MM.1S (cell line): ENCODE results near the gene C3orf70.

ENCODE experiments used
- DNase-seq: peaks from one replicate; pipeline ENCODE4 v3.0.0-alpha.2; 2015
- H2AFZ ChIP-seq: fragments of 300-600 bp; sonication (generic); 2 replicates; pipeline ENCODE4 v1.6.0; 2016; ENCODE audit warnings: antibody characterized with exemption, low read length
- H3F3A ChIP-seq: fragments of 300-600 bp; sonication (generic); 2 replicates; pipeline ENCODE4 v1.6.1; 2016; ENCODE audit warnings: mild to moderate bottlenecking, antibody characterized with exemption, low read length, moderate library complexity, mixed read lengths; ENCODE audit not compliant: insufficient read depth
- H3K27ac ChIP-seq: fragments of 300-600 bp; sonication (generic); 2 replicates; pipeline ENCODE4 v1.5.1; 2016; ENCODE audit warnings: mild to moderate bottlenecking, low read length
- H3K27me3 ChIP-seq: fragments of 300-600 bp; sonication (generic); replicated peaks from 2 replicates; pipeline ENCODE4 v1.6.0; 2016; ENCODE audit warnings: low read length; ENCODE audit not compliant: insufficient read depth
- H3K36me3 ChIP-seq: fragments of 300-600 bp; sonication (generic); replicated peaks from 2 replicates; pipeline ENCODE4 v1.6.1; 2016; ENCODE audit warnings: mild to moderate bottlenecking, low read length, mixed read lengths; ENCODE audit not compliant: insufficient read depth
- H3K4me1 ChIP-seq: fragments of 300-600 bp; sonication (generic); 2 replicates; pipeline ENCODE4 v1.6.1; 2016; ENCODE audit warnings: low read length, mixed read lengths
- H3K4me2 ChIP-seq: fragments of 300-600 bp; sonication (generic); 2 replicates; pipeline ENCODE4 v1.6.0; 2016; ENCODE audit warnings: low read depth, low read length
- H3K4me3 ChIP-seq: fragments of 300-600 bp; sonication (generic); 2 replicates; pipeline ENCODE4 v1.5.1; 2016; ENCODE audit warnings: low read length, mixed read lengths
- H3K79me2 ChIP-seq: fragments of 300-600 bp; sonication (generic); 2 replicates; pipeline ENCODE4 v1.6.1; 2016; ENCODE audit warnings: mixed run types, low read length, mixed read lengths
- H3K9ac ChIP-seq: fragments of 300-600 bp; sonication (generic); 2 replicates; pipeline ENCODE4 v1.6.1; 2016; ENCODE audit warnings: low read length, mixed read lengths
- H3K9me2 ChIP-seq: fragments of 300-600 bp; sonication (generic); replicated peaks from 2 replicates; pipeline ENCODE4 v1.6.1; 2016; ENCODE audit warnings: mild to moderate bottlenecking, low read length, mixed read lengths; ENCODE audit not compliant: insufficient read depth
- H3K9me3 ChIP-seq: fragments of 300-600 bp; sonication (generic); replicated peaks from 2 replicates; pipeline ENCODE4 v1.6.1; 2016; ENCODE audit warnings: mild to moderate bottlenecking, low read length, mixed read lengths; ENCODE audit not compliant: insufficient read depth
- H4K20me1 ChIP-seq: fragments of 300-600 bp; sonication (generic); 2 replicates; pipeline ENCODE4 v1.6.1; 2016; ENCODE audit warnings: mild to moderate bottlenecking, low read length, moderate library complexity, mixed read lengths; ENCODE audit not compliant: insufficient read depth
- EZH2 ChIP-seq: fragments of 300-600 bp; sonication (generic); optimal IDR thresholded peaks from 2 replicates; pipeline ENCODE3; 2017; ENCODE audit warnings: low read depth, mild to moderate bottlenecking, antibody characterized with exemption, low read length, mixed read lengths
- EZH2phosphoT487 ChIP-seq: fragments of 300-600 bp; sonication (generic); IDR thresholded peaks from 2 replicates; pipeline ENCODE4 v1.6.1; 2018; ENCODE audit warnings: antibody characterized with exemption, low read length
- TF ChIP-seq, protein P1 (sequence below): fragments of 300-600 bp; sonication (generic); IDR thresholded peaks from 2 replicates; pipeline ENCODE4 v1.5.1; 2016; ENCODE audit warnings: antibody characterized with exemption, low read length, mixed read lengths

C3orf70 gene

DNA sequence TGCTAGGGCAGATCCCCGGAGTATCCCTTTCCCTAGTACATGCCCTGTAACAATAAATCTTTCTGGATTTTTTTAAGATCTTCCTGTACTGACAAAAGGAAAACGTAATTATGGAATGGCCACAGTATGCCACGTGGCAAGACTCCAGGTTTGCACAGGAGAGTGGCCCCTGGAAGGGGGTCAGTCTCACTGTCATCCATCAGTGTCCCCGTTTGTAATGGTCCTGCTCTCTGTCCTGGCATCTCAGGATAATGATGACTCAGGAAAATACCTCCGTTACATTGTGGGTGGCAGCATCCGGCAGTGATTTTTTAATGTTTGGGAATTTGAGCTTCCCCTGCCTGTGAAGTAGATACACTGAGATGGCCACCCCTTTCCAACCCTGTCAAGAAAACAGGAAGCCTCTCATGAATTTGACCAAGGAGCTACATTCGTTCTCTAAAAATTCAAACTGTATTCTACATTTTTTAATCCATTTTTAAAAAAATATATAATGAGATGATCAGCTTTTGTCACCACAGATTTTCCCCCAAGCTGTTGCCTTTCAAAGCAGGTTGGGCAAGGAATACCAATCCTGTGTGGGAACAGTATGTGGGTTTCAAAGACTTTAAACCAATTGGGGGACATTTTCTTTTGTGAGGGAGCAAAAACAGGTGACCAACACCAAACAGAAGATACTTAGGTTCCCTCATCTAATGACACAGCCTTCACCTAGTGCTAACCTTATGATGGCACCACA, 110.4 kb downstream of the C3orf70 start:
- H3K79me2 ChIP-seq, result no peaks in the 10 kb centered on the region
- no peak overlapping the region for H3K4me3 ChIP-seq
- no peak overlapping the region for H3K4me2 ChIP-seq
- no peaks in the 10 kb centered on the region for H3K36me3 ChIP-seq
- H3K27ac ChIP-seq, result no peak overlapping the region
- H3K9me2 ChIP-seq, result no peaks in the 10 kb centered on the region
- no peaks in the 10 kb centered on the region for H4K20me1 ChIP-seq
- no peaks in the 10 kb centered on the region for H3K9me3 ChIP-seq
- no peaks in the 10 kb centered on the region for H3K4me1 ChIP-seq
- no peaks in the 10 kb centered on the region for H3F3A ChIP-seq
- no peak overlapping the region for H3K9ac ChIP-seq
- no peak overlapping the region for H2AFZ ChIP-seq
- H3K27me3 ChIP-seq, result no peaks in the 10 kb centered on the region
- TF ChIP-seq, protein P1, sequence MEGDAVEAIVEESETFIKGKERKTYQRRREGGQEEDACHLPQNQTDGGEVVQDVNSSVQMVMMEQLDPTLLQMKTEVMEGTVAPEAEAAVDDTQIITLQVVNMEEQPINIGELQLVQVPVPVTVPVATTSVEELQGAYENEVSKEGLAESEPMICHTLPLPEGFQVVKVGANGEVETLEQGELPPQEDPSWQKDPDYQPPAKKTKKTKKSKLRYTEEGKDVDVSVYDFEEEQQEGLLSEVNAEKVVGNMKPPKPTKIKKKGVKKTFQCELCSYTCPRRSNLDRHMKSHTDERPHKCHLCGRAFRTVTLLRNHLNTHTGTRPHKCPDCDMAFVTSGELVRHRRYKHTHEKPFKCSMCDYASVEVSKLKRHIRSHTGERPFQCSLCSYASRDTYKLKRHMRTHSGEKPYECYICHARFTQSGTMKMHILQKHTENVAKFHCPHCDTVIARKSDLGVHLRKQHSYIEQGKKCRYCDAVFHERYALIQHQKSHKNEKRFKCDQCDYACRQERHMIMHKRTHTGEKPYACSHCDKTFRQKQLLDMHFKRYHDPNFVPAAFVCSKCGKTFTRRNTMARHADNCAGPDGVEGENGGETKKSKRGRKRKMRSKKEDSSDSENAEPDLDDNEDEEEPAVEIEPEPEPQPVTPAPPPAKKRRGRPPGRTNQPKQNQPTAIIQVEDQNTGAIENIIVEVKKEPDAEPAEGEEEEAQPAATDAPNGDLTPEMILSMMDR, result no peak
- TF ChIP-seq EZH2phosphoT487, result no peak
- TF ChIP-seq EZH2, result no peak
- DNase-seq, result no peak

DNA sequence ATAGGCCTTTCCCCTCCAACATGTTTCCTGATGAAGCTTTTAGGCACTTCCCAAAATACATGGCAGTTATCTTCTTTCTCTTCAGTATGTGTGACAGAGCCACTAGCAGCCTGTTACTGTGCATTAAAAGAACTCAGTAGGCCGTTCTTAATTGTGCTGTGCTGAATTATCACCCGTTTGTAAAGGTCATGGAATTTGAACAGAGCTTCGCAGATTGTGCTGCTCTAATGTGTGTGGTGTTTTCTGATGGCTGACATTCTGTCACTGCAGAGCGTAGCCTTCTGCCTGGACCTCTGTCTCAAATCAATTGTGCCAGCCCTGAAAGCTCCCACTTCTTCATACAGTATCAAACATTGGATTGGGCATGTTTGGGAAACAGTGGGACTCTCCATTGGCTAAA, 111.3 kb downstream of the C3orf70 start:
- Histone ChIP-seq H3K9ac (no peak overlapping the region), H4K20me1 (no peaks in the 10 kb centered on the region), H3K4me1 (no peaks in the 10 kb centered on the region), H3K4me3 (no peak overlapping the region), H3K9me2 (no peaks in the 10 kb centered on the region), H2AFZ (no peak overlapping the region), H3K36me3 (no peaks in the 10 kb centered on the region), H3F3A (no peaks in the 10 kb centered on the region), H3K79me2 (no peaks in the 10 kb centered on the region), H3K27ac (no peak overlapping the region), H3K27me3 (no peaks in the 10 kb centered on the region), H3K9me3 (no peaks in the 10 kb centered on the region; the same call in 1 of the 2 replicates), H3K4me2 (no peak overlapping the region)
- DNase-seq, result no peak
- TF ChIP-seq, protein P1, result no peak
- no peak for TF ChIP-seq EZH2phosphoT487
- TF ChIP-seq EZH2, result no peak

DNA sequence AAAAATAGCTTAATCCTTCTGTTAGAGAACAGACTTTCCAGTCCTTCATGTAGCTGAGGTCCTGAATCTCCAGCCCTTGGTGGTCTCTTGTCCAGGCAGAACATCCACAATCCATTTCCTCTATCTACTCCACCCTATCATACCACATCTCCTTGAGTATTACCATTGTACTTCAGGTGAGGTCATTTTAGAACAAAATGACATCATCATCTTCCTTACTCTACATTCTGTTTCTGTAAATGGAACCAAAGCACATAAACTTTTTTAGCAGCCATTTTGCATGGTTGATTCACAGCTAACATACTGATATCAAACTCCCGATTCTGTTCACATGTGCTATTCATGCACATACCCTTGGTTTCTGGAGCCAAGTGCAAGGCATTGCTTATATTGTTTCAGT, 112.4 kb downstream of the C3orf70 start:
- no peaks in the 10 kb centered on the region for H3K79me2 ChIP-seq
- H4K20me1 ChIP-seq, result no peaks in the 10 kb centered on the region
- H3K4me2 ChIP-seq, result no peak overlapping the region
- no peaks in the 10 kb centered on the region for H3K4me1 ChIP-seq
- H3K27ac ChIP-seq, result no peak overlapping the region
- no peak for DNase-seq
- no peaks in the 10 kb centered on the region for H3K36me3 ChIP-seq
- H3K9me3 ChIP-seq, result no peaks in the 10 kb centered on the region; the same call in 1 of the 2 replicates
- no peak for TF ChIP-seq EZH2phosphoT487
- TF ChIP-seq EZH2, result no peak
- TF ChIP-seq, protein P1, result no peak
- no peak overlapping the region for H3K4me3 ChIP-seq
- no peak overlapping the region for H2AFZ ChIP-seq
- no peak overlapping the region for H3K9ac ChIP-seq
- H3K9me2 ChIP-seq, result no peaks in the 10 kb centered on the region
- H3F3A ChIP-seq, result no peaks in the 10 kb centered on the region
- no peaks in the 10 kb centered on the region for H3K27me3 ChIP-seq
